ENCODE measurements around the gene CYFIP1. TPM values are rescaled to one million over a fixed set of nuclear protein-coding genes. Genes with fewer than 3 reads are reported as not detected.

Gene CYFIP1
- total RNA-seq, 1 experiment from 2014 or later, result 143 TPM

DNA sequence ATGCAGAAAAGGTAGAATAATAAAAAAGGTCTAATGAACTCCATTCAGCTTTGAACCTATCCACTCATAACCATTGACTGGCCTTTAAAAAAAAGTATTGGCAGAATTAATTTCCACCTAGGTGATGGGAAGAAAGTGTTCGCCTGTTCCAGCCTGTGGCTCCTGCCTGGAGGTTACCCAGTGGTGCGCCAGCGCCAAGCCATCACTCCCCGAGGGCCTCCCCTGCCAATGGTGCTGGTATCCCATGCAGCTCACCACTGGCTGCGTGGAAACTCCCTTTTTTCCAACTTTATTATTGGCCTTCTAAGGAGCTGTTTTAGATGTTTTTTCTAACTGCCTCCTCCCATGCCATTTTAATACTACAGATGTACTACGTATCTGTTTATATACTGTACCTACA, 112.3 kb downstream of the CYFIP1 start:
- Histone ChIP-seq H2AFZ (ENCODE audit: low read depth, low read length, poor library complexity, severe bottlenecking) (no peak overlapping the region), H3K79me2 (ENCODE audit: insufficient read depth, low read length) (peaks cover 26% of the 10 kb centered on the region), H3K9me3 (ENCODE audit: control insufficient read depth in 1 of 2, insufficient read depth in 1 of 2, low read depth in 1 of 2, low read length in 2 of 2) (no peaks in the 10 kb centered on the region), H3K4me3 (replicated peaks in 1 of 2; ENCODE audit: low read depth in 1 of 2, low read length in 2 of 2) (no peak overlapping the region), H3K9ac (ENCODE audit: low read length) (no peak overlapping the region), H3K27ac (ENCODE audit: low read depth, low read length) (no peak overlapping the region), H3K4me1 (ENCODE audit: control insufficient read depth in 1 of 2, insufficient read depth in 2 of 2, low read length in 2 of 2) (no peaks in the 10 kb centered on the region), H3K36me3 (ENCODE audit: control insufficient read depth in 1 of 2, insufficient read depth in 2 of 2, low read length in 2 of 2) (peaks cover 29 to 60% of the 10 kb centered on the region in 2 experiments), H3K4me2 (ENCODE audit: low read length) (no peak overlapping the region), H3K9me2 (ENCODE audit: insufficient read depth) (no peaks in the 10 kb centered on the region), H3K27me3 (ENCODE audit: insufficient read depth, low read length) (no peaks in the 10 kb centered on the region), H4K20me1 (ENCODE audit: insufficient read depth) (no peaks in the 10 kb centered on the region; the same call in 1 of the 2 replicates)
- ChIA-PET RAD21 (ENCODE audit: low non-redundant PET in 1 of 2, low total read pairs in 2 of 2, uncharacterized antibody in 2 of 2, unreplicated experiment in 2 of 2) (no interaction called here), POLR2A (no interaction called here), CTCF (no interaction called here)
- no peak for TF ChIP-seq ELF1 (IDR thresholded peaks at IDR 0.05; ENCODE audit: borderline replicate concordance, low read depth)
- TF ChIP-seq EGR1 (IDR thresholded peaks at IDR 0.05; ENCODE audit: low read depth), result no peak
- TF ChIP-seq SP1 (IDR thresholded peaks at IDR 0.05; ENCODE audit: low read depth), result no peak
- no peak for TF ChIP-seq POLR2A (IDR thresholded peaks at IDR 0.05; ENCODE audit: borderline replicate concordance, extremely low read depth, insufficient read depth, insufficient read length)
- TF ChIP-seq RAD21 (IDR thresholded peaks at IDR 0.05; ENCODE audit: low read depth), result no peak
- TF ChIP-seq SRF (IDR thresholded peaks at IDR 0.05; ENCODE audit: low read depth), result no peak
- TF ChIP-seq ZFX (IDR thresholded peaks at IDR 0.05), result no peak
- TF ChIP-seq ZNF274 (IDR thresholded peaks at IDR 0.05; ENCODE audit: low read depth, low read length), result no peak
- no peak for TF ChIP-seq REST (IDR thresholded peaks at IDR 0.05; ENCODE audit: low read depth)
- TF ChIP-seq TCF7L2 (IDR thresholded peaks at IDR 0.05; ENCODE audit: borderline replicate concordance, extremely low read depth, insufficient read depth, insufficient read length), result no peak
- TF ChIP-seq YY1 (IDR thresholded peaks at IDR 0.05; ENCODE audit: extremely low read depth, insufficient replicate concordance, low read depth, low read length), result no peak
- TF ChIP-seq POLR2AphosphoS5 (IDR thresholded peaks at IDR 0.05; ENCODE audit: low read depth, low read length), result no peak
- TF ChIP-seq, protein P1, sequence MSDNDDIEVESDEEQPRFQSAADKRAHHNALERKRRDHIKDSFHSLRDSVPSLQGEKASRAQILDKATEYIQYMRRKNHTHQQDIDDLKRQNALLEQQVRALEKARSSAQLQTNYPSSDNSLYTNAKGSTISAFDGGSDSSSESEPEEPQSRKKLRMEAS (IDR thresholded peaks at IDR 0.05), result no peak
- TF ChIP-seq SIN3A (IDR thresholded peaks at IDR 0.05; ENCODE audit: low read depth), result no peak
- TF ChIP-seq FOSL1 (IDR thresholded peaks at IDR 0.05; ENCODE audit: low read depth), result no peak
- TF ChIP-seq EZH2phosphoT487 (IDR thresholded peaks at IDR 0.05; ENCODE audit: borderline replicate concordance), result no peak
- TF ChIP-seq, protein P2, sequence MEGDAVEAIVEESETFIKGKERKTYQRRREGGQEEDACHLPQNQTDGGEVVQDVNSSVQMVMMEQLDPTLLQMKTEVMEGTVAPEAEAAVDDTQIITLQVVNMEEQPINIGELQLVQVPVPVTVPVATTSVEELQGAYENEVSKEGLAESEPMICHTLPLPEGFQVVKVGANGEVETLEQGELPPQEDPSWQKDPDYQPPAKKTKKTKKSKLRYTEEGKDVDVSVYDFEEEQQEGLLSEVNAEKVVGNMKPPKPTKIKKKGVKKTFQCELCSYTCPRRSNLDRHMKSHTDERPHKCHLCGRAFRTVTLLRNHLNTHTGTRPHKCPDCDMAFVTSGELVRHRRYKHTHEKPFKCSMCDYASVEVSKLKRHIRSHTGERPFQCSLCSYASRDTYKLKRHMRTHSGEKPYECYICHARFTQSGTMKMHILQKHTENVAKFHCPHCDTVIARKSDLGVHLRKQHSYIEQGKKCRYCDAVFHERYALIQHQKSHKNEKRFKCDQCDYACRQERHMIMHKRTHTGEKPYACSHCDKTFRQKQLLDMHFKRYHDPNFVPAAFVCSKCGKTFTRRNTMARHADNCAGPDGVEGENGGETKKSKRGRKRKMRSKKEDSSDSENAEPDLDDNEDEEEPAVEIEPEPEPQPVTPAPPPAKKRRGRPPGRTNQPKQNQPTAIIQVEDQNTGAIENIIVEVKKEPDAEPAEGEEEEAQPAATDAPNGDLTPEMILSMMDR (IDR thresholded peaks at IDR 0.05 in 2 of 3, conservative IDR thresholded peaks at IDR 0.05 in 1 of 3; ENCODE audit: borderline replicate concordance in 1 of 3, insufficient read depth in 1 of 3, low read depth in 2 of 3, low read length in 2 of 3), result no peak
- no peak for TF ChIP-seq CEBPB (IDR thresholded peaks at IDR 0.05; ENCODE audit: low read depth)
- TF ChIP-seq CBX3 (IDR thresholded peaks at IDR 0.05; ENCODE audit: low read depth), result no peak
- no peak for TF ChIP-seq ZBTB33 (IDR thresholded peaks at IDR 0.05; ENCODE audit: extremely low read depth, insufficient replicate concordance, low read length)
- no TSS peak for BruUV-seq (replicated peaks)
- intact Hi-C loops (cut with micrococcal nuclease), result no loop called here
- DNase-seq (ENCODE audit: low read depth, low spot score) (no peak), ATAC-seq (no peak)

Data from HCT116 (cell line).